GM12873 (cell line): Measurements from ENCODE around the gene ONECUT1.

Experiments used
- TF ChIP-seq, protein P1 (sequence below): IDR thresholded peaks from 2 replicates; pipeline ENCODE4 v1.5.1; 2012; ENCODE audit warnings: low read depth, mild to moderate bottlenecking, moderate library complexity, low read length, control low read depth; ENCODE audit not compliant: insufficient read depth; ENCODE audit errors: missing control alignments

The ONECUT1 gene

DNA sequence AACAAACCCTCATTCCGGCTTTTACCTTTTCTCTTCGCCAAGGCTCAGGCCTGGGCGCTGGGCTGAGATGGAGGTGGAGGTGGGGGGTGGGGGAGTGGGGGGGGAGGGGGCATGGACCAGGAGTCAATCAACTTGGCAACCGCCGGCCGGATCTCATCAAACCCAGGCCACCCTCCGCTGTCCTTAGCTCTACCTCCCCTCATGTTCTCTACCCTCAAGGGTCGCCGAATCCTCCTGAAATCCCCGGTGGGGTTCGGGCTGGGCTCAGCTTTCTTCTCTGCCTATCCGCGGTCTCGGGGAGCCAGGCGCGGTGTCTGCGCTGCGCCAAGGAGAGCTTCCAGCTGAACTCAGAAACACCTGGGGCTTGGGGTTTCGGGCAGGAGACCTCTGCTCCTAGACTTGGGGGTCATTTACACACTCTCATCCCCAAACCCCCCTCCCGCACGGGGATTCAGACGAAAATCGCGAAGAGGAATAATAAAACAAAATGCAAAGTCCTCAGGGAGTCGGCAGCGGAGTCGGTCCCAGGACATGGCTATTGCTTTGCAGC is 2.5 kb downstream of the ONECUT1 start:
- TF ChIP-seq, protein P1, sequence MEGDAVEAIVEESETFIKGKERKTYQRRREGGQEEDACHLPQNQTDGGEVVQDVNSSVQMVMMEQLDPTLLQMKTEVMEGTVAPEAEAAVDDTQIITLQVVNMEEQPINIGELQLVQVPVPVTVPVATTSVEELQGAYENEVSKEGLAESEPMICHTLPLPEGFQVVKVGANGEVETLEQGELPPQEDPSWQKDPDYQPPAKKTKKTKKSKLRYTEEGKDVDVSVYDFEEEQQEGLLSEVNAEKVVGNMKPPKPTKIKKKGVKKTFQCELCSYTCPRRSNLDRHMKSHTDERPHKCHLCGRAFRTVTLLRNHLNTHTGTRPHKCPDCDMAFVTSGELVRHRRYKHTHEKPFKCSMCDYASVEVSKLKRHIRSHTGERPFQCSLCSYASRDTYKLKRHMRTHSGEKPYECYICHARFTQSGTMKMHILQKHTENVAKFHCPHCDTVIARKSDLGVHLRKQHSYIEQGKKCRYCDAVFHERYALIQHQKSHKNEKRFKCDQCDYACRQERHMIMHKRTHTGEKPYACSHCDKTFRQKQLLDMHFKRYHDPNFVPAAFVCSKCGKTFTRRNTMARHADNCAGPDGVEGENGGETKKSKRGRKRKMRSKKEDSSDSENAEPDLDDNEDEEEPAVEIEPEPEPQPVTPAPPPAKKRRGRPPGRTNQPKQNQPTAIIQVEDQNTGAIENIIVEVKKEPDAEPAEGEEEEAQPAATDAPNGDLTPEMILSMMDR: no peak

DNA sequence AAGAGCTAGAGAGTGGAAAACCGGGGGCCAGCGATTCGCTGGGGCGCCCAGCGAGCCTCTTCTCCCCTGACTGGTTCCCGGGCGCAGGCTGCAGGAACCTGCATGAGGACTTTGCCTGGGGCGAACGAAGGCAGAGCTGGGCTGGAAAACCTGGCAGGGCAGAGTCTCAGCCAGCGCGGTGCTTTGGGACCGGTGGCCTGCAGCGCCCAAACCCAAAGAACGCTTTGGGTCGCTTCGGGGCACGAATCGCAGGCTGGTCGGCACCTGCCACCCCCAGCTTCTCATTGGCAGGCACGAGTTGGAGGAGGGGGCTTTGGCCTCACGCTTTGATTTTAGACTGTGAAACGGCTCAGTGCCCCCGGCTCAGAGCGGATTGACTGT is 3.0 kb downstream of the ONECUT1 start:
- TF ChIP-seq, protein P1: no peak

DNA sequence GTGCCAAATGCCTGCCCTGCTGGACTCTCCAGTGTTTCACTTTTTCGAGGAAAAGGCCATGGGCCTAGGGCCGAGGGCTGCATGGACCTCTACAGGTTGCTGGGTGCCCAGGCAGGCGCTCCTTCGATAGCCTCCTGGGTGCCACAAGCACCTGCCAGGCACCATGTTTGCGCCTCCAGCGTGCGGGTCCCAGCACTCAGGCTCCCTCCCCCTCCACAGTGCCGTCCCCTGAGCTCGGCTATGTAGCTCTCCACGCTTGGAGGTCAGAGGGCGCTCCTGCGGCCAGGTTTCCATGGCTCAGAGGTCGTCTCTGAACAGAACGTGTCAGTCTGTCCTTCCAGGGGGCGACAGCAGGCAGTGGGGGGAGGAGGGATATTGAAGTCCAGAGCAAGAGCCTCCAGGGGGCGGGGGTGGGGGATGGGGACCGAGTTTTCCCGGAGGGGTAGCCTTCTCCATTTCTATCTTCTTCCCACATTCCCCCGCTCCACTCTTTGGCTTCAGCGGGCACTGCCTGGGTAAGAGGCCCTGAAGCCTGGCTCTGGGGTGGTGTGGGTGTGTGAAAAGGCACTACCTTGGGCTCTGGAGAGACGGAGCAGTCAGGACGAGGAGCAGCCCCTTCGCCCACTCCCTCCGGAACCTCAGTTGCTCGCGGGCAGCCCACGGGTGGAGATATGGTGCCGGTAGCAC is 3.6 kb downstream of the ONECUT1 start:
- TF ChIP-seq, protein P1: no peak

DNA sequence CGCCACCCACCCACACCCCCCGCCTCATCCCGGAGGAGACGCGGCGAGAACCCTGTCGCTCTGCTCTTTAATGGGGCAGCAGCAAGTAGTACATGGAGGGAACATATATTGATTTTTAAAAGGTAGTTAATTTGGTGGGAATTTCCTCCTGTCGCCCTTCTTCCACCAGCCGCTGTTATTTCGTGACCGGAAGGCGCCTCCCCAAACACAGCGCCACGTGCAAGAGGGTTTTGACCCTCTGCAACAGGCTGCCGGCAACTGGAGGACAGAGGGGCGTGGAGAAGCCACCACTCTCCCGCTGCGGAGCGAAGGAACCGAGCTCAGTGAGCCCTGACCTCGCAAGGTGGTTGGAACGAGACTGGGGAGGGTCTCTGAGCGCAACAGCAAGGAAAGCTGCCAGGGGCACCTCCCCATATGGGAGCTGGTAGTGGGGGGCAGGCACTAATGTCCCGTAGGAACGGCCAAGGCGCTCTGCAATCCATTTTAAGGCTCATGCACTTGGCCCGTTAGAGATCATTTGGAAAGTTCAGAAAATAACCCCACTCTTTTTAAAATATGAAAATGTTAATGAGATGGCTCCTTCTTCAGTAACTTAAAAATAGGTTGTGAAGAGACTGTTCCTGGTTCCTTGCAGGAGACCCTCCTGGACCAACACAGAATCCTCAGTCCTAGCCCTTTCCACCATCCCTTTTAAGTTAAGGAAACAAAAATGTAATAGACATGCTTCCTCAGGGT is 4.3 kb downstream of the ONECUT1 start:
- TF ChIP-seq, protein P1: no peak

DNA sequence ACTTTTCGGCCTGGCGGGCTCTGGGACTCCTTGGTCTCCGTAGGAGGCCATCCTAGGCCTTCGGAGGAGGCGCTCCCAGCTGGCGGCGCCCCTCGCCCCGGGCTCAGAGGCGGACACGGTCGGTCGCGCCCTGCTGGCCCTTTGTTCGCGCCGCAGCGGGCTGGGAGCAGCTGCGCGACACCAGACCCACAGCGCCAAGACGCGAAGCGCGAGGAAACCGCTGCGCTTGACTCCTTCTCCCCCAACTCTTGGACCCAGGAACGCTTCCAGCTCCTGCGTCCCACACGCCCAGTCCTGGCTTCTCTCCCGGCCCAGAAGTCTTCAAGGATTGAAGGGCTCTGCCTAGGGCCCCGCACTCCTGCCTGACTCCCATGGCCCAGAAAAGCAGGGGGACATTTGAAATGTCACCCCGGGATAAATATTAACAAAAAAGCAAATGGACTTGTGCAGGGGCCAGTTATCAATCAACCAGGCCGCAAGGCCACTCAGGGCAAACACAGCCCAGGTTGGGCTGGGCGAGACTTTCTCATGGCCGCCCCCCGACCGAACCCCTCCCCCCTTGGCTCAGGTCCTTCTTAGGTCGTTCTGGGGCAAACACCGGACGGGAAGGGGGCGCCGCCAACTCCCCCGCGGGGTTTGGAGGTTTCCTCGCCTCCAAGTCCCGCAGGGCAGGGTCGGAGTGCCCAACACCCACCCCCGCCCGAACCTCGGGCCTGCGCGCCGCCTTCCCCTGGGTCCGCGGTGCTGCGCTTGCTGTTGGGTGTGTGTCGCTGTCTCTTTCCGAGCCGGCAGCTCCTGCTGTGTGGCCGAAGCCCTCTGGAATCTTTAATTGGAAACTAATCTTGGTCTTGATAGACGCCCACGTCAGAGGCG is 5.1 kb downstream of the ONECUT1 start:
- TF ChIP-seq, protein P1: no peak

DNA sequence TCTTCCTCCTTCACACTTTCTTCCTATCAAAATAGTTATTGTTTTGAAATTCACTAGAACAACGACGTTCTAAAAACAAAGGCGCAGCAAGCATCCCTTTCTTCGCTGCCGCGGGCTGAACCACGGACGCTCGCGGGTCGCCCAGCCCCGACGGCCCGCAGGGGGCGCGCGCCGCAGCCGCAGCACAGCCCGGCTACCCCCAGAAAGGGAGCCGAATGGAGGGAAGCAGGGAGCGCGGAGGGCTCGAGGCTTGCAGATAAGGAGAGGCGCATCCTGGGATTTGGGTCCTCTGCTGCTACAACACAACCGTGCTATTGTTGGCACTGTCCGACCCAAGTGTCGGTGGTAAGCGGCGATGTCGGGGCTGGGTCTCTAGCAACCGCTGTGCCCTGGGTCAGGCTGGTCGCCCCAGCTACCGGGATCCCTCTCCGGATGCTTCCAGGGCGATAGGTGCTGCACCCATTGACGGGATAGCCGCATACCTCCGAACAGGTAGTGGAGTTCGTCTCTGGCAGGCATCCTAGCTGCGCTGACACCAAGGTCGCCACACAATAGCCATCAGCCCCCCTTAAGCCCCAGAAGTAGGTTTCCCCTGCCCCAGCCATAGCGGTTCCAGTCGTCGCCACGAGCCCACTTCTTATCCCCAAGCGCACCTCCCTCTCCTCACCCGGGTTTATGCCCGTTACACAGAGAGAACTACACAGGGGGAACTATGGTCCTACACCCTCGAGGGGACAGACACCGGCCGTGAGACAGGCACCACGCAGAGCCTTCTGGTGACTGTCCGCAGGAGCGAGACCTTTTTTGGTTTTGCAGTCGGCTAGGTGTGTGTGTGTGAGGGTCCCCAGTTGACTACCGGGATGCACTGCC is 6.0 kb downstream of the ONECUT1 start:
- TF ChIP-seq, protein P1: peak; percentile 58
